ENCODE measurements around the gene EXOSC2.

EXOSC2 gene

DNA sequence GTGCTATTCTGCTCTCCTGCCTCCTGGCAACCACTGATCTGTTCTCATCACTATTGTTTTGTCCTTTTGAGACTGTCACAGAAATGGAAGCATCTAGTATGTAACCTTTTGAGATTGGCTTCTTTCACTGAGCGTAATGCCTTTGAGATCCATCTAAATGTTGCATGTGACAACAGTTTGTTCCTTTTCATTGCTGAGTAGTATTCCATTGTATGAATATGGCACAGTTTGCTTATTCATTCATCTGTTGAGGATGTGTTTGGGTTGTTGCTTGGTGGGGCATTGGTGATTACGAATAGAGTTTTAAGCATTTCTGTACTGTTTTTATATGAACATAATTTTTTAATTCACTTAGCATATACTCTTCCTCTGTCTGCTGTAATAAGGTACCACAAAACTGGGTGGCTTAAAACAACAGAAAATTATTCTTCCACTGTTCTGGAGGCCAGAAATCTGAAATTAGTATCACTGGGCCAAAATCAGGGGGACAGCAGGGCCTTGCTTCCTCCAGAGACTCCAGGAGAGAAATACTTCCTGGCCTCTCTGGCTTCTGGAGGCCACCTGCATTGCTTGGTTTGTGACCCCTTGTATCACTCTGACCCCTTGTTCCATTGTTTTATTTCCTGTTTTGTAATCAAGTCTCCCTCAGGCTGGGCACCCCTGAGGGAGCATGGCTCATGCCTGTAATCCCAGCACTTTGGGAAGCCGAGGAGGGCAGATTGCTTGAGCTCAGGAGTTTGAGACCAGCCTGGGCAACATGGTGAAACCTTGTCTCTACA lies 53.0 kb downstream of the EXOSC2 start:
- no peak for DNase-seq (ENCODE audit: low spot score)
- TF ChIP-seq, protein P1, sequence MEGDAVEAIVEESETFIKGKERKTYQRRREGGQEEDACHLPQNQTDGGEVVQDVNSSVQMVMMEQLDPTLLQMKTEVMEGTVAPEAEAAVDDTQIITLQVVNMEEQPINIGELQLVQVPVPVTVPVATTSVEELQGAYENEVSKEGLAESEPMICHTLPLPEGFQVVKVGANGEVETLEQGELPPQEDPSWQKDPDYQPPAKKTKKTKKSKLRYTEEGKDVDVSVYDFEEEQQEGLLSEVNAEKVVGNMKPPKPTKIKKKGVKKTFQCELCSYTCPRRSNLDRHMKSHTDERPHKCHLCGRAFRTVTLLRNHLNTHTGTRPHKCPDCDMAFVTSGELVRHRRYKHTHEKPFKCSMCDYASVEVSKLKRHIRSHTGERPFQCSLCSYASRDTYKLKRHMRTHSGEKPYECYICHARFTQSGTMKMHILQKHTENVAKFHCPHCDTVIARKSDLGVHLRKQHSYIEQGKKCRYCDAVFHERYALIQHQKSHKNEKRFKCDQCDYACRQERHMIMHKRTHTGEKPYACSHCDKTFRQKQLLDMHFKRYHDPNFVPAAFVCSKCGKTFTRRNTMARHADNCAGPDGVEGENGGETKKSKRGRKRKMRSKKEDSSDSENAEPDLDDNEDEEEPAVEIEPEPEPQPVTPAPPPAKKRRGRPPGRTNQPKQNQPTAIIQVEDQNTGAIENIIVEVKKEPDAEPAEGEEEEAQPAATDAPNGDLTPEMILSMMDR (IDR thresholded peaks at IDR 0.05; ENCODE audit: extremely low read depth, missing control alignments): no peak

DNA sequence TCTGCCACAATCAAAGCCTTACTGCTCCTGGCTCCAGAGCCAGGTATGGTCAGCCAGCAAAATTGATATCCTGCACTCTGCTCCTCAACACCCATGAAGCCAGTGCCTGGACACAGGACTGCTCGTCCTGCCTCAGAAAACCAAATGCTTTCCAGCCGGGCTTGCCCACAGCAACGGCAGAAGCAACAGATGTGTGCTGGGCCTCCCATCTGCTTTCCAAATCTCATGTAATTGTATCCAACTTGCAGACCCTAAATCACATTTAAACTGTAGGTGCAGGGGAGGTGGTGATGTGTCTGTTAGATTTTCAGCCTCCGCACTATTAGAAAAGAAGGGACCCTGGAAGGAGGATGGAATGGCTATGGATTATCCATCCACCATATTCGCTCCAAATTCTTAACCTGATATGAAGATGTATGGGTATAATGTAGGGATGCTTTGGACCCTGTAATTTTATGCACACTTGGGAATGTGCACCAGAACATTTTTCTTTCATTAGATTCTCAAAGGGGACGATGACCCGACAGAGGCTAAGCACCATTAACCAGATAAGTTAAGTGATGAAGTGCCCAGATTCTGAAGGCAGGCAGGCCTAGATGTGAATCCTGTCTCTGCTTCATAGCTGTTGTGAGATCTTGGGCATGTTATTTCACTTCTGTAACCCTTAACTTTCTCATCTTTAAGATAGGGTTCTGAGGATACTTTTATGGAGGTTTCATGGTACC lies 58.2 kb downstream of the EXOSC2 start:
- no peak for DNase-seq (ENCODE audit: low spot score)
- TF ChIP-seq, protein P1 (IDR thresholded peaks at IDR 0.05; ENCODE audit: extremely low read depth, missing control alignments): no peak

All from GM20000 (cell line).